Nephron progenitor cell (in vitro differentiated cells): ENCODE measurements around the gene CNTNAP5.

Source experiments
- DNase-seq: peaks from one replicate; pipeline ENCODE4 v3.0.0; 2021
- H3K27ac Mint-ChIP-seq: 2 replicates; pipeline ENCODE4 v1.8.0; 2021; ENCODE audit warnings: mild to moderate bottlenecking, moderate library complexity, mixed read lengths
- H3K27me3 Mint-ChIP-seq: 2 replicates; pipeline ENCODE4 v1.8.0; 2021; ENCODE audit warnings: mild to moderate bottlenecking, low read depth, mixed read lengths; ENCODE audit not compliant: poor library complexity
- H3K36me3 Mint-ChIP-seq: 2 replicates; pipeline ENCODE4 v1.8.0; 2021; ENCODE audit warnings: low read depth, mixed read lengths
- H3K4me1 Mint-ChIP-seq: 2 replicates; pipeline ENCODE4 v1.8.0; 2021; ENCODE audit warnings: mixed read lengths
- H3K4me3 Mint-ChIP-seq: 2 replicates; pipeline ENCODE4 v1.8.0; 2021; ENCODE audit warnings: mild to moderate bottlenecking, moderate library complexity, mixed read lengths
- H3K9me3 Mint-ChIP-seq: 2 replicates; pipeline ENCODE4 v1.8.0; 2021; ENCODE audit warnings: mild to moderate bottlenecking, moderate library complexity, mixed read lengths
- CTCF ChIP-seq: fragments of 200-600 bp; sonication (generic); IDR thresholded peaks from 2 replicates; pipeline ENCODE4 v1.5.0; 2021; ENCODE audit warnings: antibody characterized with exemption

Gene CNTNAP5

GRCh38 chr2:124689348-124689747, 664.3 kb downstream of the CNTNAP5 start:
- Mint-ChIP-seq H3K4me1 (no peaks in the 10 kb centered on the region), H3K27ac (no peak overlapping the region), H3K4me3 (no peak overlapping the region), H3K27me3 (no peaks in the 10 kb centered on the region), H3K36me3 (no peaks in the 10 kb centered on the region), H3K9me3 (peaks cover 20% of the 10 kb centered on the region)
- TF ChIP-seq CTCF, result no peak
- DNase-seq, result no peak

GRCh38 chr2:124692216-124692615, 667.1 kb downstream of the CNTNAP5 start:
- Mint-ChIP-seq H3K4me3 (no peak overlapping the region), H3K27ac (no peak overlapping the region), H3K36me3 (no peaks in the 10 kb centered on the region), H3K27me3 (no peaks in the 10 kb centered on the region), H3K9me3 (peaks cover 20% of the 10 kb centered on the region), H3K4me1 (no peaks in the 10 kb centered on the region)
- TF ChIP-seq CTCF, result no peak
- DNase-seq, result no peak

DNA sequence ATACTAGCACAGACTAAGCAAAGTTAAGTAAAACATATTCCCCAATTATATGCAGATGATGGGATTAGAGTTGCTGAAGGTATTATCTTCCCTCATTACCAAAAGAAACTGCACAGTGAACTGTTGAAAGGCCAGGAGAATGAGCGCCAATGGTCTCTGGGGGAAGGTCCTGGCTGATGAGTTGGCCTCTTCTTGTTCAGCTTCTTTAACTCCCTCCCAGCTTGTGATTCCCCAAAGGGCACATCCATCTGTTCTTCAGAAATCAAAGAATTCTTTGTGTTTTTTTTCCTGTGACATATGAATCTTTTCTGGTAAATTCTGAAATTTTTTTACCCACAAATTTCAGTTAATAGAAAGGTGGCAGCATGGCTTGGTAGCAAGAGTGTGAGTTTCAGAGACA, 667.6 kb downstream of the CNTNAP5 start:
- H3K36me3 Mint-ChIP-seq, result no peaks in the 10 kb centered on the region
- no peak for DNase-seq
- peaks cover 20% of the 10 kb centered on the region for H3K9me3 Mint-ChIP-seq
- no peak overlapping the region for H3K4me3 Mint-ChIP-seq
- H3K4me1 Mint-ChIP-seq, result no peaks in the 10 kb centered on the region
- H3K27me3 Mint-ChIP-seq, result no peaks in the 10 kb centered on the region
- no peak for TF ChIP-seq CTCF
- no peak overlapping the region for H3K27ac Mint-ChIP-seq

- Mint-ChIP-seq H3K27ac (no peak overlapping the region), H3K9me3 (peaks cover 20% of the 10 kb centered on the region), H3K4me1 (no peaks in the 10 kb centered on the region), H3K4me3 (no peak overlapping the region), H3K36me3 (no peaks in the 10 kb centered on the region), H3K27me3 (no peaks in the 10 kb centered on the region)
- DNase-seq, result no peak
- TF ChIP-seq CTCF, result no peak
Measured at GRCh38 chr2:124693156-124693555, 668.1 kb downstream of the CNTNAP5 start.

- Mint-ChIP-seq H3K27me3 (peaks cover 7% of the 10 kb centered on the region), H3K4me1 (no peaks in the 10 kb centered on the region), H3K36me3 (no peaks in the 10 kb centered on the region), H3K4me3 (no peak overlapping the region), H3K9me3 (no peaks in the 10 kb centered on the region), H3K27ac (no peak overlapping the region)
- no peak for TF ChIP-seq CTCF
- no peak for DNase-seq
Measured at GRCh38 chr2:124698979-124699565, 674.0 kb downstream of the CNTNAP5 start.

- Mint-ChIP-seq H3K36me3 (no peaks in the 10 kb centered on the region), H3K4me3 (no peak overlapping the region), H3K4me1 (no peaks in the 10 kb centered on the region)
Measured at GRCh38 chr2:124702777-124703176, 677.7 kb downstream of the CNTNAP5 start.

More at GRCh38 chr2:124702777-124703176, 677.7 kb downstream of the CNTNAP5 start:
- H3K9me3 Mint-ChIP-seq, result no peaks in the 10 kb centered on the region
- no peak for DNase-seq
- H3K27me3 Mint-ChIP-seq, result peaks cover 14% of the 10 kb centered on the region
- no peak overlapping the region for H3K27ac Mint-ChIP-seq
- TF ChIP-seq CTCF, result no peak
